ENCODE data around the gene SULT1A3.
"Not testable (repeated sequence)": the region's sequence is repeated elsewhere in the genome, so short reads cannot be mapped to it uniquely, and the experiment has no call there.

The SULT1A3 gene

DNA sequence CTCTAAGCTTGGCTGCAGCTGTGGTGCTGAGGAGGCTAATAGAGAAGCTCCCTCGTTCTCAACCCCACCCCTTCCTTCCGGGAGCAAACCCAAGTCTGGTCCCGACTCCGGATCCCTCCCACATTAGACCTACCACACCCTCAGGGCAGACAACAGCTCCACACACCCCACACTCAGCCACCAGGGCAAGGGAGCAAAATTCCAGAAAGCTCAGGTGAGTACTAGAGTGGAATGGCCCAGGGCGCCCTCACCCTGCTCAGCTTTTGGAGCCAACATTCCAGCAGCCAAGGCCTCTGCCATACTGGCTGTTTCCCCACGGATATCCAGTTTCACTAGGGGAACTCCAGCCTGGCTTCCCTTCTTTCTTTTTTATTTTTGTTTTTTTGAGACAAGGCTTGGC lies 10.0 kb downstream of the SULT1A3 start:
- not testable (repeated sequence) for H3K4me2 ChIP-seq (ENCODE audit: low read length); H3K27ac ChIP-seq (ENCODE audit: low read depth, low read length); H3K27me3 ChIP-seq (ENCODE audit: control insufficient read depth, low read length); H3K4me3 ChIP-seq (ENCODE audit: low read length); H3K9me3 ChIP-seq (ENCODE audit: control insufficient read depth, insufficient read depth, low read length); H3K36me3 ChIP-seq (ENCODE audit: control insufficient read depth, low read length); H4K20me1 ChIP-seq (ENCODE audit: control insufficient read depth, insufficient read depth, low read depth, low read length); H3F3A ChIP-seq (ENCODE audit: control insufficient read depth, insufficient read depth); H3K9me2 ChIP-seq (replicated peaks; ENCODE audit: control insufficient read depth, low read length); H3K79me2 ChIP-seq (ENCODE audit: control insufficient read depth, low read length); H3K4me1 ChIP-seq (ENCODE audit: control insufficient read depth, low read length)

DNA sequence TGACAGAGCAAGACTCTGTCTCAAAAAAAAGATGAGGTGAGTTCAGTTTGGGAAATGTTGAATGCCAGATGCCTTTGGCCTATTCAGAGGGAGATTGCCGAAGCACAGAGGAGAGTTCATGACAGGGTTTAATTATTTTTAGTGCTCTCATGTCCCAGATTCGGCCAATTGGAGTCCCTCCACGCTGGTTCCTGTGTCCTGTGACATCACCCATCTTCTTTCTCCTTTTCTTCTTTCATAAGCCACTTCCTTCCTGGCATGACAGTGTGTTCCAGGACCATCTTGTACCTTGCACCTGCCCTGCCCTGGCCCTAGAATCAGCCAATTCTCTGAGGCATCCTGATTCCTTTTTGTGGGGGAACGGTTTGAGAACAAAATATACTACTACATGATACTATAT lies 12.4 kb downstream of the SULT1A3 start:
- H3K27me3 ChIP-seq (ENCODE audit: control insufficient read depth, low read length); H3K36me3 ChIP-seq (ENCODE audit: control insufficient read depth, low read length); H3K4me3 ChIP-seq (ENCODE audit: low read length); H4K20me1 ChIP-seq (ENCODE audit: control insufficient read depth, insufficient read depth, low read depth, low read length); H3K4me2 ChIP-seq (ENCODE audit: low read length); H3K9me3 ChIP-seq (ENCODE audit: control insufficient read depth, insufficient read depth, low read length); H3K4me1 ChIP-seq (ENCODE audit: control insufficient read depth, low read length); H3K79me2 ChIP-seq (ENCODE audit: control insufficient read depth, low read length); H3F3A ChIP-seq (ENCODE audit: control insufficient read depth, insufficient read depth); H3K27ac ChIP-seq (ENCODE audit: low read depth, low read length); H3K9me2 ChIP-seq (replicated peaks; ENCODE audit: control insufficient read depth, low read length): not testable (repeated sequence)

DNA sequence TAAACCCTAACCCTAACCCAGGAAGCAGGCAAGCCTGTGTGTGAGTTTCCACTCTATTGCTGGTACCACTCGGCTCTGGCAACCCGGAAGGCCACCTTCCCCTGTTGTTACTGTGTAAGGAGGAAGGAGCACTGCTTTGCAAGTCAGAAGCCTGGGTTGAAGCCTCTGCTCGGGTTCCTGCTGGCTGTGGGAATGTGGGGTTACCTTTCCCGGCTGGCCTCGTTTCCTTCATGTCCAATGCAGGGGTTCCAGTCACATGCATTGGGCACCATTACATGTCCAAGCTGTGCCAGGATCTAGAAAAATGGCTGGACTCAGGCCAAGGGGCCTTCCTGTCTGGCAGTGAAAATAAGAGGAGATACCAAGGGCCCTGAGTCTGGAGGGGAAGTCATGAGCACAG lies 18.0 kb downstream of the SULT1A3 start:
- not testable (repeated sequence) for H3K36me3 ChIP-seq (ENCODE audit: control insufficient read depth, low read length); H3F3A ChIP-seq (ENCODE audit: control insufficient read depth, insufficient read depth); H3K9me2 ChIP-seq (replicated peaks; ENCODE audit: control insufficient read depth, low read length); H3K4me1 ChIP-seq (ENCODE audit: control insufficient read depth, low read length); H3K27me3 ChIP-seq (ENCODE audit: control insufficient read depth, low read length); H4K20me1 ChIP-seq (ENCODE audit: control insufficient read depth, insufficient read depth, low read depth, low read length); H3K4me2 ChIP-seq (ENCODE audit: low read length); H3K27ac ChIP-seq (ENCODE audit: low read depth, low read length); H3K79me2 ChIP-seq (ENCODE audit: control insufficient read depth, low read length); H3K9me3 ChIP-seq (ENCODE audit: control insufficient read depth, insufficient read depth, low read length); H3K4me3 ChIP-seq (ENCODE audit: low read length)

DNA sequence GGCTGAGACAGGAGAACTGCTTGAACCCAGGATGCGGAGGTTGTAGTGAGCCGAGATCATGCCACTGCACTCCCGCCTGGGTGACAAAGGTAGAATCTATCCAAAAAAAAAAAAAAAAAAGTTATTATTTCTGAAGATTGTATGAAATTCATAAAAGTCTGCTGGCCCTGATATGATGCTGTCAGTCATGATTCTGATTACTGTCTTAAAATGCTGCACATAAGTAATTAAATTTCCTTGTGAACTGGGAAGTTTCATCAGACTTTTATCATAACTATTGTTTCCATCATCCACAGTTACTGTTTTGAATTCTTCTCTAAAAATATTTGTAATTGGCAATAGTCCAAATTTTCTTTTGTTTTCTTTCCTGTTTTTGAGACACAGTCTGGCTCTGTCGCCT lies 49.3 kb downstream of the SULT1A3 start, which contains the start of gene NPIPB13:
Gene NPIPB13, minus strand, starts transcription at position 101 of the 400 bp plus-strand sequence. CDS start 2,906 bp downstream, outside the sequence.
- not testable (repeated sequence) for H3K27ac ChIP-seq (ENCODE audit: low read depth, low read length); H3F3A ChIP-seq (ENCODE audit: control insufficient read depth, insufficient read depth); H3K9me2 ChIP-seq (replicated peaks; ENCODE audit: control insufficient read depth, low read length); H3K9me3 ChIP-seq (ENCODE audit: control insufficient read depth, insufficient read depth, low read length); H3K4me2 ChIP-seq (ENCODE audit: low read length); H4K20me1 ChIP-seq (ENCODE audit: control insufficient read depth, insufficient read depth, low read depth, low read length); H3K27me3 ChIP-seq (ENCODE audit: control insufficient read depth, low read length); H3K4me3 ChIP-seq (ENCODE audit: low read length); H3K79me2 ChIP-seq (ENCODE audit: control insufficient read depth, low read length); H3K4me1 ChIP-seq (ENCODE audit: control insufficient read depth, low read length); H3K36me3 ChIP-seq (ENCODE audit: control insufficient read depth, low read length)

All from DOHH2 (cell line).